Stimulated activated naive CD8-positive, alpha-beta T cell treated with anti-CD3 and anti-CD28 coated beads, Interleukin-15, Interleukin-2, amounts not matched to agents 100 U/mL and 50 U/mL, for 24 hours (primary cell): ENCODE results near the gene HM13.
"Not testable (repeated sequence)": the region's sequence is repeated elsewhere in the genome, so short reads cannot be mapped to it uniquely, and the experiment has no call there.

Experiments
- ATAC-seq: fragments of 150-1000 bp; cut with Tn5 transposase; one replicate; pipeline ENCODE4 v1.10.0; 2021
- DNase-seq: peaks from one replicate; pipeline ENCODE4 v3.0.0; 2021

HM13 gene

GRCh38 chr20:31514154-31515071 is at the start of gene HM13:
TSS of gene HM13 (plus strand) at chr20:31514442. CDS start at chr20:31514552, 110 bp downstream.
- DNase-seq: peak; percentile 92
- peak; percentile 79 for ATAC-seq

- ATAC-seq, DNase-seq: not testable (repeated sequence)
Measured at GRCh38 chr20:31470946-31471345, 43.3 kb upstream of the HM13 start.

GRCh38 chr20:31472395-31473330 is 41.6 kb upstream of the HM13 start:
- no peak for ATAC-seq
- no peak for DNase-seq

GRCh38 chr20:31473331-31474096 is 40.7 kb upstream of the HM13 start:
- ATAC-seq: peak; percentile 24
- DNase-seq: no peak

- ATAC-seq (peak; percentile 72), DNase-seq (no peak)
Measured at GRCh38 chr20:31474097-31474436, 40.2 kb upstream of the HM13 start.

- ATAC-seq (peak; percentile 15), DNase-seq (no peak)
Measured at GRCh38 chr20:31474758-31475427, 39.3 kb upstream of the HM13 start, which contains the start of the genes DEFB124 and REM1. TSS of gene DEFB124 (minus strand) at chr20:31475127. CDS start at chr20:31473013, 2,114 bp downstream. TSS of gene REM1 (plus strand) at chr20:31475288. CDS start at chr20:31476446, 1,158 bp downstream.

- no peak for DNase-seq
- no peak for ATAC-seq
Measured at GRCh38 chr20:31475472-31476293, 38.6 kb upstream of the HM13 start.

GRCh38 chr20:31476294-31476585 is 38.0 kb upstream of the HM13 start:
- ATAC-seq (no peak), DNase-seq (no peak)

GRCh38 chr20:31476643-31477215 is 37.5 kb upstream of the HM13 start:
- no peak for DNase-seq
- ATAC-seq: no peak

GRCh38 chr20:31484001-31484400 is 30.2 kb upstream of the HM13 start:
- DNase-seq: peak; percentile 15
- no peak for ATAC-seq

GRCh38 chr20:31485450-31486339 is 28.5 kb upstream of the HM13 start:
- peak; percentile 40 for ATAC-seq
- DNase-seq: peak; percentile 52

- DNase-seq (no peak), ATAC-seq (no peak)
Measured at GRCh38 chr20:31488115-31488514, 26.1 kb upstream of the HM13 start.

GRCh38 chr20:31489152-31489551 is 25.1 kb upstream of the HM13 start:
- ATAC-seq: no peak
- no peak for DNase-seq

- ATAC-seq (no peak), DNase-seq (no peak)
Measured at GRCh38 chr20:31490752-31491151, 23.5 kb upstream of the HM13 start.

- DNase-seq (no peak), ATAC-seq (no peak)
Measured at GRCh38 chr20:31494131-31494530, 20.1 kb upstream of the HM13 start.

GRCh38 chr20:31496761-31497295 is 17.4 kb upstream of the HM13 start:
- DNase-seq (no peak), ATAC-seq (no peak)

GRCh38 chr20:31497838-31498540 is 16.3 kb upstream of the HM13 start:
- DNase-seq: no peak
- ATAC-seq: no peak

GRCh38 chr20:31500527-31500926 is 13.7 kb upstream of the HM13 start:
- ATAC-seq (no peak), DNase-seq (no peak)
